ENCODE measurements around the gene AGBL4.

DNA sequence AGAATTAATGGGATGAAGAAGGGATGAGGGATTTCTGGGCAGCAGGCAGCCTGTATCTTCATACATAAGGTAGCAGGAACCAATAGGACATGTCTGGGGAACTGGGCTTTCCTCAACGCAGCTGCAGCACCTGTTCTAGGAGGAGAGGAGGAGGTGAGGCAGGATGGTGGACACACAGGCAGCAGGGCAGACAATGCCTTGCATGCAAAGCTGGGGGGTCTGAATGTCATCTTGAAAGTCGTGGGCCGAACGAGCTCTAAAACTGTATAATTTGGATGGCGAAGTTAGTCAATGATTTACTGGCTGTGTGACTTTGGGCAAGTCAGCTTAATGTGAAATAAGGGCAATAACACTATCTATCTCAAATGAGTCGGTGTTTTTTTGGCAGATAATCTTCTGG, 1371.4 kb downstream of the AGBL4 start:
- TF ChIP-seq CSDC2 (CRISPR knock-in tag; IDR thresholded peaks at IDR 0.05) (no peak), ZFP3 (CRISPR knock-in tag; IDR thresholded peaks at IDR 0.05) (no peak), GLIS3 (CRISPR knock-in tag; IDR thresholded peaks at IDR 0.05) (no peak), TOX (CRISPR knock-in tag; IDR thresholded peaks at IDR 0.05; ENCODE audit: borderline replicate concordance) (no peak), ESRRG (CRISPR knock-in tag; IDR thresholded peaks at IDR 0.05) (no peak)
- TF ChIP-seq, protein P1, sequence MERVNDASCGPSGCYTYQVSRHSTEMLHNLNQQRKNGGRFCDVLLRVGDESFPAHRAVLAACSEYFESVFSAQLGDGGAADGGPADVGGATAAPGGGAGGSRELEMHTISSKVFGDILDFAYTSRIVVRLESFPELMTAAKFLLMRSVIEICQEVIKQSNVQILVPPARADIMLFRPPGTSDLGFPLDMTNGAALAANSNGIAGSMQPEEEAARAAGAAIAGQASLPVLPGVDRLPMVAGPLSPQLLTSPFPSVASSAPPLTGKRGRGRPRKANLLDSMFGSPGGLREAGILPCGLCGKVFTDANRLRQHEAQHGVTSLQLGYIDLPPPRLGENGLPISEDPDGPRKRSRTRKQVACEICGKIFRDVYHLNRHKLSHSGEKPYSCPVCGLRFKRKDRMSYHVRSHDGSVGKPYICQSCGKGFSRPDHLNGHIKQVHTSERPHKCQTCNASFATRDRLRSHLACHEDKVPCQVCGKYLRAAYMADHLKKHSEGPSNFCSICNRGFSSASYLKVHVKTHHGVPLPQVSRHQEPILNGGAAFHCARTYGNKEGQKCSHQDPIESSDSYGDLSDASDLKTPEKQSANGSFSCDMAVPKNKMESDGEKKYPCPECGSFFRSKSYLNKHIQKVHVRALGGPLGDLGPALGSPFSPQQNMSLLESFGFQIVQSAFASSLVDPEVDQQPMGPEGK (CRISPR knock-in tag; IDR thresholded peaks at IDR 0.05; ENCODE audit: borderline replicate concordance), result no peak
- TF ChIP-seq, protein P2, sequence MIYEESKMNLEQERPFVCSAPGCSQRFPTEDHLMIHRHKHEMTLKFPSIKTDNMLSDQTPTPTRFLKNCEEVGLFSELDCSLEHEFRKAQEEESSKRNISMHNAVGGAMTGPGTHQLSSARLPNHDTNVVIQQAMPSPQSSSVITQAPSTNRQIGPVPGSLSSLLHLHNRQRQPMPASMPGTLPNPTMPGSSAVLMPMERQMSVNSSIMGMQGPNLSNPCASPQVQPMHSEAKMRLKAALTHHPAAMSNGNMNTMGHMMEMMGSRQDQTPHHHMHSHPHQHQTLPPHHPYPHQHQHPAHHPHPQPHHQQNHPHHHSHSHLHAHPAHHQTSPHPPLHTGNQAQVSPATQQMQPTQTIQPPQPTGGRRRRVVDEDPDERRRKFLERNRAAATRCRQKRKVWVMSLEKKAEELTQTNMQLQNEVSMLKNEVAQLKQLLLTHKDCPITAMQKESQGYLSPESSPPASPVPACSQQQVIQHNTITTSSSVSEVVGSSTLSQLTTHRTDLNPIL (CRISPR knock-in tag; IDR thresholded peaks at IDR 0.05; ENCODE audit: low read depth), result no peak
